ENCODE measurements around the gene PARP14.

- no peak for TF ChIP-seq ZBTB10 (tag by site-specific recombination; IDR thresholded peaks at IDR 0.05)
- no peak for TF ChIP-seq GLI4 (tag by site-specific recombination; IDR thresholded peaks at IDR 0.05)
- TF ChIP-seq CTCF (tag by site-specific recombination; IDR thresholded peaks at IDR 0.05), result no peak
- no peak for TF ChIP-seq ZNF777 (tag by site-specific recombination; IDR thresholded peaks at IDR 0.05; ENCODE audit: borderline replicate concordance)
- no peak for TF ChIP-seq ZNF146 (tag by site-specific recombination; IDR thresholded peaks at IDR 0.05)
Observed at GRCh38 chr3:122681284-122681973, 790 bp downstream of the PARP14 start.
